ENCODE measurements around the gene ARL14. TPM values are rescaled to one million over a fixed set of nuclear protein-coding genes. Genes with fewer than 3 reads are reported as not detected.

The ARL14 gene
- total RNA-seq, 1 experiment from 2014 or later, result not detected

GRCh38 chr3:160685144-160685766, 8.3 kb downstream of the ARL14 start:
- no peaks in the 10 kb centered on the region for H3K4me1 ChIP-seq (ENCODE audit: insufficient read depth, low read length)
- H3T11ph ChIP-seq (ENCODE audit: low read length), result no peak overlapping the region
- no peak overlapping the region for H3K27ac Mint-ChIP-seq
- no peaks in the 10 kb centered on the region for H3K36me3 Mint-ChIP-seq (ENCODE audit: insufficient read depth in 1 of 3, low read depth in 3 of 3)
- no peak overlapping the region for H2BK15ac ChIP-seq (ENCODE audit: low read depth, low read length)
- no peak overlapping the region for H3K9ac ChIP-seq (ENCODE audit: extremely low read depth, insufficient read length, low read length)
- H3K27me3 ChIP-seq (ENCODE audit: insufficient read depth, low read length), result no peaks in the 10 kb centered on the region
- no peak overlapping the region for H3K14ac ChIP-seq (ENCODE audit: insufficient read depth, low read length)
- H2BK5ac ChIP-seq (ENCODE audit: insufficient read length, low read length), result no peak overlapping the region
- H3K4me1 Mint-ChIP-seq, result peaks cover 5 to 12% of the 10 kb centered on the region in 2 experiments; a peak in 2 of 4 replicates
- peak; percentile 56 for TF ChIP-seq CTCF (conservative IDR thresholded peaks at IDR 0.05)
- no peak overlapping the region for H3K23ac ChIP-seq (ENCODE audit: insufficient read length, low read depth, low read length)
- H3K4me2 ChIP-seq (ENCODE audit: insufficient read depth, insufficient read length, low read length), result no peak overlapping the region
- no CpG with 5 or more reads among the region's 1 CpG for WGBS (ENCODE audit: extremely low coverage, insufficient read length, low lambda C conversion rate)
- H2BK20ac ChIP-seq (ENCODE audit: low read depth, low read length, poor library complexity, severe bottlenecking), result no peak overlapping the region
- no peaks in the 10 kb centered on the region for H3K23me2 ChIP-seq (ENCODE audit: insufficient read length, low read depth, low read length, poor library complexity, severe bottlenecking)
- no peak overlapping the region for H3K18ac ChIP-seq (ENCODE audit: insufficient read length, low read depth, low read length)
- H4K20me1 ChIP-seq (ENCODE audit: control insufficient read depth, insufficient read depth, insufficient read length), result no peaks in the 10 kb centered on the region
- no peak overlapping the region for H4K91ac ChIP-seq (ENCODE audit: insufficient read length, low read depth, low read length)
- H3K79me1 ChIP-seq (ENCODE audit: insufficient read depth, low read depth, low read length, poor library complexity, severe bottlenecking), result no peaks in the 10 kb centered on the region
- H4K8ac ChIP-seq (replicated peaks; ENCODE audit: insufficient read length, low read depth, low read length), result no peak overlapping the region
- no peak overlapping the region for H2AK5ac ChIP-seq (ENCODE audit: insufficient read length, low read length)
- no peak overlapping the region for H2BK12ac ChIP-seq (ENCODE audit: insufficient read length, low read depth, low read length)
- H2AFZ ChIP-seq (ENCODE audit: low read length), result no peak overlapping the region
- no peak overlapping the region for H3K27ac ChIP-seq (ENCODE audit: insufficient read length, low read depth, low read length)
- H3K56ac ChIP-seq (ENCODE audit: insufficient read length, low read depth, low read length), result no peak overlapping the region
- H2BK120ac ChIP-seq (ENCODE audit: low read depth, low read length, poor library complexity, severe bottlenecking), result no peak overlapping the region
- H4K5ac ChIP-seq (ENCODE audit: insufficient read length, low read depth, low read length), result no peak overlapping the region
- H3K79me2 ChIP-seq (ENCODE audit: insufficient read depth, low read length), result no peaks in the 10 kb centered on the region
- H3K4ac ChIP-seq (ENCODE audit: low read depth, low read length), result no peak overlapping the region
- DNase-seq, result no peak
- H3K27me3 Mint-ChIP-seq (ENCODE audit: low read depth), result no peaks in the 10 kb centered on the region
- H3K9me3 Mint-ChIP-seq, result no peaks in the 10 kb centered on the region
- H3K9me3 ChIP-seq (ENCODE audit: control insufficient read depth, low read depth, low read length), result no peaks in the 10 kb centered on the region
- no peak overlapping the region for H3K4me3 Mint-ChIP-seq
